ENCODE results near the gene ENTPD8.

The ENTPD8 gene

GRCh38 chr9:137486141-137486490 is 45.0 kb upstream of the ENTPD8 start:
- TF ChIP-seq CTCF (IDR thresholded peaks at IDR 0.05; ENCODE audit: insufficient read depth, missing control alignments), result no peak
- FAIRE-seq, result no peak
- no peak for DNase-seq (ENCODE audit: insufficient read length, low spot score)

- DNase-seq (ENCODE audit: insufficient read length, low spot score) (no peak), FAIRE-seq (no peak)
- no peak for TF ChIP-seq CTCF (IDR thresholded peaks at IDR 0.05; ENCODE audit: insufficient read depth, missing control alignments)
These were observed 44.4 kb upstream of the ENTPD8 start for GRCh38 chr9:137485343-137486140.

GRCh38 chr9:137484551-137485315 is 43.6 kb upstream of the ENTPD8 start:
- no peak for TF ChIP-seq CTCF (IDR thresholded peaks at IDR 0.05; ENCODE audit: insufficient read depth, missing control alignments)
- FAIRE-seq, result no peak
- no peak for DNase-seq (ENCODE audit: insufficient read length, low spot score)

GRCh38 chr9:137482094-137482781 is 41.1 kb upstream of the ENTPD8 start:
- DNase-seq (ENCODE audit: insufficient read length, low spot score) (no peak), FAIRE-seq (no peak)
- no peak for TF ChIP-seq CTCF (IDR thresholded peaks at IDR 0.05; ENCODE audit: insufficient read depth, missing control alignments)

GRCh38 chr9:137480686-137481683 is 39.8 kb upstream of the ENTPD8 start:
- FAIRE-seq (no peak), DNase-seq (ENCODE audit: insufficient read length, low spot score) (no peak)
- TF ChIP-seq CTCF (IDR thresholded peaks at IDR 0.05; ENCODE audit: insufficient read depth, missing control alignments), result no peak

- no peak for FAIRE-seq
- TF ChIP-seq CTCF (IDR thresholded peaks at IDR 0.05; ENCODE audit: insufficient read depth, missing control alignments), result no peak
- no peak for DNase-seq (ENCODE audit: insufficient read length, low spot score)
These were observed 38.9 kb upstream of the ENTPD8 start for GRCh38 chr9:137479892-137480685.

All from D721Med (cell line).